SKM-1 (cell line): ENCODE measurements around the gene SYT3.
"Not testable (repeated sequence)": the region's sequence is repeated elsewhere in the genome, so short reads cannot be mapped to it uniquely, and the experiment has no call there.

Experiments
- DNase-seq: peaks from one replicate; lab custom pipeline; 2025; ENCODE audit not compliant: unreplicated experiment; lab: John Stamatoyannopoulos, UW

Gene SYT3

DNA sequence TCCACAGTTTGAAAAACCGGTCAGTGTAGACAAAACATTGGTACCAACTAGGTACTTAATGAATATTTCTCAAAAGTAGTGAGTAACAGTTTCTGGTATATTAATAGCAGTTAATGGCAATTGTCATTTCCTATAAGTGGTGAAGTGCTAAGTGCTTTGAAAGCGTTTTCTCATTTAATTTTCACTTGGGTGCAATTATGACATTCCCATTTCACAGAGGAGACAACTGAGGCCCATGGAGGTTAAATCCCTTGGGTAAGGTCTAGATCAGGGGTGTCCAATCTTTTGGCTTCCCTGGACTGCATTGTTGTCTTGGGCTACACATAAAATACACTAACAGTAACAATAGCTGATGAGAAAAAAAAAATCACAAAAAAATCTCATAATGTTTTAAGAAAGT, 687 bp upstream of the SYT3 start:
- no peak for DNase-seq

DNA sequence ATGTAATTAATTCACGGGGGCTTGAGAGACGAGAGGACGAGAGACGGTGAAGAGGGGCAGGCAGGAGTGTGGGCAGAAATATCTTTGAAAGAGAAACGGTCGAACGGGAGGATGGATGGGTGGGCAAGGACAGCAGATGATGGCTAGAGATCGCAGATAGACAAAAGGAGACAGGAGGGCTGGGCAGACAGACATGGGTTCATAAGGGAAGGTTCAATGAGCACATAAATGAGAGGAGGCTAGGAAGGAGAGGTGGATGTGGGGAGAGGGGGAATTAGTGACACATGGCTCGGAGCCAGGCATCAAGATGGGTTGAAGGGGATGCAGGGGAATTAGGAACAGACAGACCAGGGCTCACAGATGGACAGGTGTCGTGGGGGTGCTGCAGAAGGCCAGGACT, 1.1 kb downstream of the SYT3 start:
- no peak for DNase-seq

DNA sequence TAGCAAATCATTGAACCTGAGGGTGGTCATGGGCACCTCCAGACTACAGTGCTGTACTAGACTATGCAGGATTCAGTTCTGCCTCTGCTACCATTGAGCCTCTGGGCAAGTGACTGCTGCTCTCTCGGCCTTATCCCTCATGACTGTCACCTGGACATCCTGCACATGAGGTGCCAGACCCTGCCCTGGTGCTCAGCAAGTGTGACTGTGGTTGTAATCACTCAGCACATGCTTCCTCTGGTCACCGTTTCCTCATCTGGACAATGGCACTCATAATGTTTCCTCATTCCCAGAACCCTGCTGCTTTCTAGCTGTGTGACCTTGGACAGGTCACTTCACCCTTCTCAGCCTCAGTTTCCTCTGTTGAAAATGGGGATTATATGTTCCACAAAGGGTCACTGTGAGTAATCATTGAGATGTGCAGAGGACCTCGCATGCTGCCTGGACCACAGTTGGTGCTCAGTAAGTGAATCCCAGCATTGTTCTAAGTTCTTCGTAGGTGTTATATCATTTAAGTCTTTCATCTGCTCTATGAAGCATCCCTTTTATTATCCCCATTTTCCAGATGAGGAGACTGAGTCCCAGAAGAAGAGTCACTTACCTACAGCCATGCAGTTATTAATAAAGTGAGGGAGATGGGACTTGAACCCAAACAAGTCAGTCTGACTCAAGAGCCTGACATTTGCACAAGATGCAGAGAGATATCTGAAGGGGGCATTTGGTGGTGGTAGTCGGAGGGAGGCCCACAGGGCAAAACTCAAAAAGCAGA, 3.2 kb downstream of the SYT3 start:
- DNase-seq, result no peak

DNA sequence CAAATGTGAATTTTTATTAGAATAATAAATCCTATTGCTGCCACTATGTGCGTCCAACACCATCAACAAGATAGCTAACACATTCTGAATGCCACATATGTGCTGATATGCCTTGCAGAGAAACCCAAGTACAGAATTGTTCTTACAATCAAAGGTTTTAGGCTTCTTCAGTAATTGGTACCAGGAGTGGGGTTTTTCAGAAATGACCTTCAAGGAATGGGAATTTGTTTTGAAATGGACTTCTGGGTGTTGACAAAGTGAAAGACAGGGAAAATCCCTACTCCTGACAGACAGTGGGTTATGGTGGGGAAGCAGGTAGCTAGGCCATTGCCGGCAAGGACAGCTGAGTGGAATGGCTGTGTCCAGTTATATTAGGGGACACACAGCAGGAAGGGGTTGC, 5.7 kb downstream of the SYT3 start:
- no peak for DNase-seq

DNA sequence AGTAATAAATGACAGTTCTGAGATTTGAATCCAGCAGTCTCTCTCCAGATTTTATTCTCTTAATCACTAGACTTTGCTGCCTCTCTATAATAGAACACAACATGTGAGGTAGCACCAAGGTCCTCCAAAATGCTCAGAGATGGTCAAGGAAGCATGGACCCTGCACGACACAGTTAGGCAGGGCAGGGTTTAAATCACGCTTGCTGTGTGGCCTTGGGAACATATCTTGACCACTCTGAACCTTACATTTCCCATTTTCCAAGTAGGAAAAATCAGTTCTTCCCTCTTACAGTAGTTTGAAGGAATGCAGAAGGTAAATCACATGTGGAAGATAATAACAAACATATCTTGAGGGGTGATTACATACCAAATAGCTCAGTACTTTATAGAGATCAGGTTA, 6.3 kb downstream of the SYT3 start:
- DNase-seq, result no peak

DNA sequence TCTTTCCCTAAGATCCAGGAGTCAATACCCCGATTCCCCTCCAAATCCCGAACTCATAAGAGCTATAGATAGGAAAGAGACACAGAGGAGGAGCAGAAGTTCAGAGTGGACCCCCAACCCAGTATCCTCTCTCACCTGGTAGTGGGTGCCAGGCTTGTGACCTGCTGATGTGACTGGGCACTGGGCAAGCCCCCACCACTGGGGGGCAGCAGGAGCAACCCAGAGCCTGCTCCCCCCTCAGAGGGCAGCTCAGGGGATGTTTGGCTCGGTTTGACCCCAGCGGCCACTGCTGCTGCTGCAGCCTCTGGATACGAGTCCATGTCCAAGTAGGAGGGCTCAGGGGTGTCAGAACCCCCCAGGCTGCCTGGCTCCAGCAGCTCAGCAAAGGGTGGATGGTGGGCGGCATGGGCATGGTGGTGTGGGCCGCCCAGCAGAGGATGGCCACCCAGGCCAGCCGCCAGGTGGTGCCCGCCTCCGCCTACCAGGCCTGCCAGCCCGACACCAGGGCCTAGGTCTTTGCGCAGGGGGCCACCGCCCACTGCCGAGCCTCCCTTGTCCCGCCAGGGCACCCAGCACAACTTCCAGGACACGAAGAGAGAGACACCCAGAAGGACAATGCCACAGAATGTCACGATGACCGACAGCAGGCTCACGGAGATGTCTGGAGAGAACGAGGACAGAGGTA, 7.4 kb downstream of the SYT3 start:
- no peak for DNase-seq

DNA sequence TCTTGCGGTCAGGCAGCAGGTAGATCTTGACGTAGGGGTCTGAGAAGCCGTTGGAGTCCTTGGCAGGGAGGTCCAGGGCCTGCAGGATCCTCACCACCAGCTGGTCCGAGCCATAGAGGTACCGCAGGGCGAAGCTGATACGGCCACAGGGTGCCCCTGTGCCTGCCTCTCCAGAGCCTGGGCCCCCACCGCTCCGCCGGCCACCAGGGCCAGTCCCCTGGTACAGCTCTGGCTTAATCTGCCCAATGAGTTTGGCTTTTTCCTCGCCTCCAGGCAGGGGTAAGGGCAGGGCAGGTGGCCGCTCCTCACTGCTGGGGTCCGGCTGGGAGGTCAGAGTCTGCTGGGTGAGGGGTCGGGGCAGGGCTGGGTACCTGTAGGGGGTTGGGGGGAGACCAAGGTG, 9.9 kb downstream of the SYT3 start:
- no peak for DNase-seq

DNA sequence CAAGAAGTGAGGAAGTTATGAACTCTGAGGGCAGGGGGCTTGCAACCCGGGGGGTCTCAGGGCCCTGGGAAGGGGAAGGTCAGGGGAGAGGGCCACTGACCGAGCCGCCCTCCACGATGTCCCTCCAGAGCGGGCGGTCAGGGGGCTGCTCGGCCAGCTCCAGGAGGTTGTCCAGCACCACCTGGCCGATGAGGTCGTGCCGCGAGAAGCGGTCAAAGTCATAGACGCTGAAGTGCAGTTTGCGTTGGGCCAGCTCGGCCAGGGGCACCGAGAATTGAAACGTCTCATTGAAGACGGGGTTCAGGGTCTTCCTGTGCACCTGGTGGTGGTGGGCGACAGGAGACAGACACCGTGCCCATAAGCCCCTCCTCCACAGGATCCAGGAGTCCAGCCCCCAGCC, 10.5 kb downstream of the SYT3 start:
- no peak for DNase-seq

DNA sequence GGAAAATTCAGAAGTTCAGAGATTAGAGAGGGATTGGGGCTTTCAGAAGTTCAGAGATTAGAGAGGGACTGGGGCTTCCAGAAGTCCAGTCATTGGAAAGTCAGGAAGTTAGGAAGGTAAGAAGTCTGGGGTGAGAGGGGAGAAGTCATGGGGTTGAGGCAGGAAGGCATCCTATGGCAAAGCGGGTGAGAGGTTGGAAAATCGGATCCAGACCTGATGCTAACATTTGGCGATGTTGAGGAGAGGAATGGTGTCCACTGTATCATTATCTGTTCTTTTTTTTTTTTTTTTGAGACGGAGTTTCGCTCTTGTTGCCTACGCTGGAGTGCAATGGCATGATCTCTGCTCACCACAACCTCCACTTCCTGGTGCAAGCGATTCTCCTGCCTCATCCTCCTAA, 11.1 kb downstream of the SYT3 start:
- DNase-seq, result no peak

DNA sequence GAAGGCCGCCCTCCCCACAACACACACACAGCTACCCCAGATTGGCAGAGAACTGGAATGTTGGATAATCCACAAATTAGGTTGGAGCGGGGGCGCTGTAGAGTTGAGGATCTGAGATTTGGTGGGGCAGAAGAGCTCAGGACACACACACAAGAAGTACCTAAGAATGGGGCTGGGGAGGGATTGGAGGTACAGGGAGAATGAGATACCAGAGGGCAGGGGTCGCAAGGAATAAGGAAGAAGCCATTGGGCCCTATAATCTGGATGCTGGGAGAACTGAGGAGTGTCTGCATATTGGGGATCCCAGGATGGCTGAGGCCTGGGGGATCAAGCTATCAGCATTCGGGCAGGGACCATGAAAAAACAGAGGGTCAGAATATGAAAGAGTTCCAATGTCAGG, 11.5 kb downstream of the SYT3 start:
- no peak for DNase-seq

DNA sequence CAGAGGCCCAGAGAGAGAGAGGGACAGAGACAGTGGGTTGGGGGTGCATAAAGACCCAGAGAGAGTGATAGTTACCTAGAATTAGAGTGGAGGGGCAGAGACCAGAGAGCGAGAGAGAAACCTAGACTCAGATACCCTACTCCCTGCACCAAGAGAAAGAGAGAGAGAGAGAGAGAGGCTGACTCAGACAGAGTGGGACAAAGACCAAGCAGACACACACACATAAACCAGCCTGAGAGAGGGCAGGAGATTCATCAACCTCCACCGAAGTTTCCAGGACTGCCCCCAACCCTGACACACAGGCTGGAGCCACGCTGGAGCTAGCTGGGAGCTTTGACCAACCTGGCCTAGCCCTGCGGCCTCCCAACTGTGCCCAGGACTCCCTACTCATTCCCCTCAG, 12.9 kb downstream of the SYT3 start:
- no peak for DNase-seq

DNA sequence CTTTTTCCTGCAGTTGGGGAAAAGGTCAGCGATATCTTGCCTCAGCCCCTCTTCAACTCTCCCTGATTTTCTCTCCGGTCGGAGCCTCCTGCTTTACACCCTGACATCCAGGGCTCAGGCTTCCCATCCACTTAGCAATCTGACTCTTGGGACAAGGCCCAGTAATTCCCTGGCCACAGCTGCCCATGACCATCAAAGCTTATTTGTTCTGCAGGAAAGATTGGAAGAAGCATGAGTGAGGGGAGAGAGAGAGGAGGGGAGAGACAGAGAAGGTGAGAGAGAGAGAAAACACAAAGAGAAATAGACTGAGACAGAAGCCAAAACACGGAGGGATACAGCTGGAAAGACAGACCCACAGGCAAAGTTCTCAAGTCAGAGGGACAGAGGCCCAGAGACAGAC, 13.7 kb downstream of the SYT3 start:
- DNase-seq, result no peak

DNA sequence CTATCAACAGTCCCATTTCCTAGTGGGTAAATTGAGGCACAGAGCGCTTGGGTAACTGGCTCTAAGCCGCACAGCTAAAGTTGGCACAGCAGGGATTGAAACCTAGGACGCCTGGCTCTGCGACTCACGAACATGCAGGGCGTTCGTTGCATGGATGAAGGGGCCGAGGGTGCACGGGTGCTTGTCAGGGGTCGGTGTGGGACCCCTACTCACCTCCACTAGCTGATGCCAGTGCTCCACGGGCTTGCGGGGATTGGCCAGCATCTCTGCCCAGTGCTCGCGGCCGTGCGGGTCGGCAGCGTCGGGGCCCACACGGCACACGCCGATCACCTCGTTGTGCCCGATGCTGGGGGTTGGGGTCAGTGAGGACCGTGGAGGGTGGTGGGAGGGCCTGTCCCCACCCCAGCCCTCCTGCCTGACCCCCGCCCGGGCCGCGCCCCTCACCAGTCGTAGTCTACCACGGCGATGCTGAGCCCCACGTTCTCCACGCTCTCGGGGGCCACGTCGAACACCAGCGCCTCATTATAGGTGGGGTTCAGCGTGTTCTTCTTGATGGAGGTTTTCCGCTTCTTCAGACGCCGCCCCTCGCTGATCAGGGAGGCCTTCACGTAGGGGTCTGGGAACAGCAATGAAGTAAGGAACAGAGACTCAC, 14.6 kb downstream of the SYT3 start:
- DNase-seq, result no peak

DNA sequence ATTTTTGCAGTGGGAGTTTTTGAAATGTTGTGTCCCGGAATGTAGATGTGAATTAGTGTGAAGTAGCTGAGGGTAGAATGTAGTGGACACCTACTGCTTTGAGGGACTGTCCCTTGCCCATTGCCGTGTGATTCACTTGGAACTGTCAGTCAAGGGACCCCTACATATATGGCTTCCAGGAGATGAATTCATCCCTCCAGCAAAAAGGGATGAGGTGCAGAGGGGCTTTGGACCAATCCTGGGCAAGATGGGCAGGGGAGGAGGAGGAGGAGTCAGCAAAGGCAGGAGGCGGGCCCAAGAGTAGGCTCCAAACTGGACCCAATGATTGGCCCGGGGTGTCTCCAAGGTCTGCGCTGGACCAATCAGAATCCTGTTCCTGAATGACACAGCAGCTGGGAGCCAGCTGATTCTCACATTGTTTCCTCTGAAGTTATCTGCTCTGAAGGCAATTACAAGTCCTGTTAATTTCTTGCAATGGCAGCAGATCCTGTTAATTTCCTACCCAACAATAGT, 19.2 kb downstream of the SYT3 start:
- DNase-seq, result not testable (repeated sequence)

DNA sequence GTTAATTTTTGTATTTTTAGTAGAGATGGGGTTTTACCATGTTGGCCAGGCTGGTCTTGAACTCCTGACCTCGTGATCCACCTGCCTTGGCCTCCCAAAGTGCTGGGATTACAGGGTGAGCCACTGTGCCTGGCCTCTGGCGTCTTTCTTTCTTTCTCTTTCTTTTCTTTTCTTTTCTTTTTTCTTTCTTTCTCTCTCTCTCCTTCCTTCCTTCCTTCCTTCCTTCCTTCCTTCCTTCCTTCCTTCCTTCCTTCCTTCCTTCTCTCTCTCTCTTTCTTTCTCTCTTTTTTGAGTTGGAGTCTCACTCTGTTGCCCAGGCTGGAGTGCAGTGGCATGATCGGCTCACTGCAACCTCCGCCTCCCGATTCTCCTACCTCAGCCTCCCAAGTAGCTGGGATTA, 20.5 kb downstream of the SYT3 start:
- DNase-seq, result not testable (repeated sequence)

DNA sequence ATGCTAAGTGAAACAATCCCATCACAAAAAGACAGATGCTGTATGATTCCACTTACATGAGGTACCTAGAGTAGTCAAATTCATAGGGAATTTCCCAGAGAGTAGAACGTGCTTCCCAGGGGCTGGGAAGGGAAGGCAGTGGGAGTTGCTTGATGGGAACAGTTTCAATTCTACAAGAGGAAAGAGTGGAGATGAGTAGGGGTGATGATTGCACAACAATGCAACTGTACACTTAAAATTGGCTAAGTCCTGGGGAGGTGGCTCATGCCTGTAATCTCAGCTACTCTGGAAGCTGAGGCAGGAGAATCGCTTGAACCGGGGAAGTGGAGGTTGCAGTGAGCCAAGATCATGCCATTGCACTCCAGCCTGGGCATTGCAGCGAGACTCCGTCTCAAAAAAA, 21.3 kb downstream of the SYT3 start:
- not testable (repeated sequence) for DNase-seq

DNA sequence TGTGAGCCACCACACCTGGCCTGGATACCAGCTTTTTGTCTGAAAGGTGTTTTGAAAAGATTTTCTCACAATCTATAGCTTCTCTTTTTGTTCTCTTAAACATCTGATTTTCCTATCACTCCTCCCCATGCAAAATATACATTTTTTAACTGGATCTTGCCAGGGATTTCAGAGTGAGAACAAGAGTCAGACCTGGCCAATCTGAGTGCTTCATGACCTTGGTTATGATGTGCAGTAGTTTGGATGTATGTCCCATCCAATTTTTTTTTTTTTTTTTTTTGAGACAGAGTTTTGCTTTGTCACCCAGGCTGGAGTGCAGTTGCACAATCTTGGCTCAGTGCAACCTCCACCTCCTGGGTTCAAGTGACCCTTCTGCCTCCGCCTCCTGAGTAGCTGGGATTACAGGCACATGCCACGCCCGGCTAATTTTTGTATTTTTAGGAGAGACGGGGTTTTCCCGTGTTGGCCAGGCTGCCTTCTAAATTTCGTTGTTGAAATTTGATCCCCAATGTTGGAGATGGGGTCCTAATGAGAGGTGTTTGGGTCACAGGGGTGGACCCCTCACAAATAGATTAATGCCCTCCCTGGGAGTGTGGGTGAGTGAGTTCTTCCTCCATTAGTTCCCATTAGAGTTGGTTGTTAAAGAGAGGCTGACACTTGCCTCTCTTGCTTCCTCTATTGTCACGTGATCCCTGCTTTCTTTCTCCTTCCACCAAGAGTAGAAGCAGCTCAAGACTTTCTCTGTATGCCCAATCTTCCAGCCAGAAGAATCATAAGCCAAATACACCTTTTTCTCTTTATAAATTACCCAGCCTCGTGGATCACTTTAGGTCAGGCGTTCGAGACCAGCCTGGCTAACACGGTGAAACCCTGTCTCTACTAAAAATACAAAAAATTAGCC, 26.9 kb downstream of the SYT3 start:
- not testable (repeated sequence) for DNase-seq

DNA sequence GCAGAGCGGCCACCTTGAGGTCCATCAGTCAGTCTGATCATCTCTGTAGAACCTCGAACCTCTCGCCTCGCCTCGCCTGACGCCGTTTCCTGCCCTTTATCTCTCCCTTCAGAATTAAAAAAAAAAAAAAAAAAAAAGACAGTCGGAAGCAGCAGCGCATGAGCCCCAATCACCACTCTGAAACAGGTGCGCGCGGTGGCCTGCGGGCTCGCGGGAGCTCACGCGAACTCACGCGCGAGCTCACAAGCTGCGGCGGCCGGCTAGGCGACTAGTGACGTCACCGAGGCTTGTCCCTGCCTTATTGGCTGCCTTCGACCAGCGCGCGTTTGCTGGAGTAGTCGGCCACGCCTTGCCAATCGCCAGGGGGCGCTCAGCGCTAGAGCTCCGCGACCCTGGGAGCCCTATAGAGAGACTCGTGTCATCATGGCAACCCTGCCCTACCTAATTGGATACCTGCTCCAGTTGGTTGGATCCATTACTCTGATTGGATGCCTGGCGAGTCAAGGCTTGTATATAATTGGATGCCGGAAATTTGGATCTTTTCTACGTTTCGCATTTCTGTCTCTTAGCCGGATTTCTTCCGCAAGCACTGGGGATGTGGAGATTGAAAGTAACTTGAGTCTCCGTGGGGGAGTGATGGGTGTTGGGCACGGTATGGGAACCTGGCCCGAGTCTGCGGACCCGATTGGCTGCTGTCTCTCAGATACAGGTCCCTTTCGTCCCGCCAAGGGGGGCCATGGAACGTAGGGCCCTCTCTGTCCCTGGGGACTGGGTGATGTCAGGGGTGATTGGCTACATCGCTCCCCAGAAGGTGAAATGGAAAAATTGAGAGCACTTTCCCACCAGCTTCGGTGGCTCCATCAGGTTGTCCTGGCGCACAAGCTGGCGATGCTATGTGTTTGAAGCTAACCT, 31.6 kb downstream of the SYT3 start:
- DNase-seq, result peak; percentile 65

DNA sequence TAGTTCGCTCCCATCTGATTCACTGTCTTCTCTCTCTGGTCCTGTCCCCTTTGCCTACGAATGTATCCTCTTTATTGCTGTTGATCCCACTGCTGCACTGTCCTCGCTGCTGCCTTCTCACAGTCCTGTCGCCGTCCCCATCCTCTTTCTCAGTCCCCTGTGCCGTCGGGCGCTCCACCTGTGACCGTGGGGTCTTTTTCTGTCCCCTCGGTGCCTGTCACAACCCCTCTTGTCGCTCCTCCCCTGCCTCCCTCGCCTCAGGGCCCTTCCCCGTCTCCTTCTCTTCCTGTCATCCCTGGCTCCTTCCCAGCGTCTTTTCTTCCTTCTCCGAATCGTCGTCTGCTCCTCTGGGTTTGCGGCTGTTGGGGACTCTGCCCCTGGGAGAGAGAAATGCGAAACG, 32.3 kb downstream of the SYT3 start:
- no peak for DNase-seq
